Activated CD4-positive, CD25-positive, alpha-beta regulatory T cell treated with anti-CD3 and anti-CD28 coated beads, Interleukin-2, amount 50 U/mL, for 24 hours (primary cell): ENCODE measurements around the gene C1orf159.
A peak's percentile ranks its signal among the peaks of the same experiment; 100 is the strongest.

Experiments used
- ATAC-seq, 2 donors: fragments of 150-1000 bp; cut with Tn5 transposase; one replicate each; pipeline ENCODE4 v1.10.0; 2021; ENCODE audit warnings: mild to moderate bottlenecking in 1 of 2, moderate library complexity in 1 of 2

C1orf159 gene

GRCh38 chr1:1130206-1131120 is 14.6 kb upstream of the C1orf159 start:
- no peak for ATAC-seq

- no peak for ATAC-seq
Measured at GRCh38 chr1:1129381-1129821, 13.5 kb upstream of the C1orf159 start.

GRCh38 chr1:1128454-1129139 is 12.7 kb upstream of the C1orf159 start:
- ATAC-seq: no peak

GRCh38 chr1:1127551-1128451 is 11.9 kb upstream of the C1orf159 start:
- ATAC-seq: no peak

GRCh38 chr1:1125945-1126344 is 10.1 kb upstream of the C1orf159 start:
- ATAC-seq: no peak

- ATAC-seq: no peak
Measured at GRCh38 chr1:1124786-1125642, 9.1 kb upstream of the C1orf159 start.

- no peak for ATAC-seq
Measured at GRCh38 chr1:1124508-1124785, 8.6 kb upstream of the C1orf159 start.

GRCh38 chr1:1123581-1124507 is 8.0 kb upstream of the C1orf159 start:
- no peak for ATAC-seq

- ATAC-seq: no peak
Measured at GRCh38 chr1:1122981-1123480, 7.1 kb upstream of the C1orf159 start.

GRCh38 chr1:1122078-1122811 is 6.4 kb upstream of the C1orf159 start:
- ATAC-seq: peak; percentile 97 to 98

GRCh38 chr1:1121611-1122077 is 5.8 kb upstream of the C1orf159 start:
- peak; percentile 6 to 11 for ATAC-seq

- ATAC-seq: no peak
Measured at GRCh38 chr1:1120866-1121591, 5.1 kb upstream of the C1orf159 start.

- no peak for ATAC-seq
Measured at GRCh38 chr1:1120096-1120495, 4.2 kb upstream of the C1orf159 start.

GRCh38 chr1:1119272-1119890 is 3.5 kb upstream of the C1orf159 start:
- ATAC-seq: no peak

- ATAC-seq: no peak
Measured at GRCh38 chr1:1118876-1119220, 3.0 kb upstream of the C1orf159 start.

GRCh38 chr1:1118011-1118875 is 2.4 kb upstream of the C1orf159 start:
- no peak for ATAC-seq

- ATAC-seq: no peak
Measured at GRCh38 chr1:1117469-1117831, 1.6 kb upstream of the C1orf159 start.
